ENCODE results near the gene ADGRL2.

DNA sequence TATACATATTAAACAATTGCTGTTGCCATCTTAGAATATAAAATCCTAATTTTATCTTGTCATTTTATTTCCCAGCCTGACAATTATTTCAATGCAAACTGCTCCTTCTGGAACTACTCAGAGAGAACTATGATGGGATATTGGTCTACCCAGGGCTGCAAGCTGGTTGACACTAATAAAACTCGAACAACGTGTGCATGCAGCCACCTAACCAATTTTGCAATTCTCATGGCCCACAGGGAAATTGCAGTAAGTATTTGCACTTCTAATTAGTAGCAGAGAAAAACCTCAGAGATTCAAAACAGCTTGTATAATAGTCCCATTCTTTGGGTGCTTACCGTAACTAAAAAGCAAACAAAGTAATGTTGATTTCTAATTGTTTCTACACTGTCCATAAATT is 167.2 kb downstream of the ADGRL2 start:
- no peak for TF ChIP-seq POLR2A (IDR thresholded peaks at IDR 0.05; ENCODE audit: low read depth, low read length)
- TF ChIP-seq, protein P1, sequence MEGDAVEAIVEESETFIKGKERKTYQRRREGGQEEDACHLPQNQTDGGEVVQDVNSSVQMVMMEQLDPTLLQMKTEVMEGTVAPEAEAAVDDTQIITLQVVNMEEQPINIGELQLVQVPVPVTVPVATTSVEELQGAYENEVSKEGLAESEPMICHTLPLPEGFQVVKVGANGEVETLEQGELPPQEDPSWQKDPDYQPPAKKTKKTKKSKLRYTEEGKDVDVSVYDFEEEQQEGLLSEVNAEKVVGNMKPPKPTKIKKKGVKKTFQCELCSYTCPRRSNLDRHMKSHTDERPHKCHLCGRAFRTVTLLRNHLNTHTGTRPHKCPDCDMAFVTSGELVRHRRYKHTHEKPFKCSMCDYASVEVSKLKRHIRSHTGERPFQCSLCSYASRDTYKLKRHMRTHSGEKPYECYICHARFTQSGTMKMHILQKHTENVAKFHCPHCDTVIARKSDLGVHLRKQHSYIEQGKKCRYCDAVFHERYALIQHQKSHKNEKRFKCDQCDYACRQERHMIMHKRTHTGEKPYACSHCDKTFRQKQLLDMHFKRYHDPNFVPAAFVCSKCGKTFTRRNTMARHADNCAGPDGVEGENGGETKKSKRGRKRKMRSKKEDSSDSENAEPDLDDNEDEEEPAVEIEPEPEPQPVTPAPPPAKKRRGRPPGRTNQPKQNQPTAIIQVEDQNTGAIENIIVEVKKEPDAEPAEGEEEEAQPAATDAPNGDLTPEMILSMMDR (conservative IDR thresholded peaks at IDR 0.05; ENCODE audit: low read depth, low read length) = no peak
- no peak for TF ChIP-seq RAD21 (IDR thresholded peaks at IDR 0.05; ENCODE audit: low read length)
- TF ChIP-seq, protein P2, sequence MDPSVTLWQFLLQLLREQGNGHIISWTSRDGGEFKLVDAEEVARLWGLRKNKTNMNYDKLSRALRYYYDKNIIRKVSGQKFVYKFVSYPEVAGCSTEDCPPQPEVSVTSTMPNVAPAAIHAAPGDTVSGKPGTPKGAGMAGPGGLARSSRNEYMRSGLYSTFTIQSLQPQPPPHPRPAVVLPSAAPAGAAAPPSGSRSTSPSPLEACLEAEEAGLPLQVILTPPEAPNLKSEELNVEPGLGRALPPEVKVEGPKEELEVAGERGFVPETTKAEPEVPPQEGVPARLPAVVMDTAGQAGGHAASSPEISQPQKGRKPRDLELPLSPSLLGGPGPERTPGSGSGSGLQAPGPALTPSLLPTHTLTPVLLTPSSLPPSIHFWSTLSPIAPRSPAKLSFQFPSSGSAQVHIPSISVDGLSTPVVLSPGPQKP (IDR thresholded peaks at IDR 0.05; ENCODE audit: borderline replicate concordance, low read depth, low read length) = no peak
- TF ChIP-seq BHLHE40 (IDR thresholded peaks at IDR 0.05; ENCODE audit: low read depth, low read length) = no peak
- TF ChIP-seq MXI1 (IDR thresholded peaks at IDR 0.05; ENCODE audit: borderline replicate concordance, low read depth, low read length) = no peak
- TF ChIP-seq RCOR1 (IDR thresholded peaks at IDR 0.05; ENCODE audit: insufficient replicate concordance, low read length) = no peak
- no peak for TF ChIP-seq CHD1 (IDR thresholded peaks at IDR 0.05; ENCODE audit: low read depth, low read length)
- TF ChIP-seq RFX5 (IDR thresholded peaks at IDR 0.05; ENCODE audit: low read depth, low read length) = no peak
- TF ChIP-seq SMC3 (IDR thresholded peaks at IDR 0.05; ENCODE audit: low read depth, low read length) = no peak
- TF ChIP-seq CEBPB (IDR thresholded peaks at IDR 0.05; ENCODE audit: low read depth, low read length) = no peak
- TF ChIP-seq MAFK (IDR thresholded peaks at IDR 0.05; ENCODE audit: low read depth, low read length) = no peak

All from IMR-90 (cell line).